Activated naive CD8-positive, alpha-beta T cell treated with anti-CD3 and anti-CD28 coated beads, Interleukin-2, amount 10 ng/mL, durations not matched to agents 7 days and 5 days (primary cell): ENCODE data around the gene SUCLG2. TPM values are rescaled to one million over a fixed set of nuclear protein-coding genes. Genes with fewer than 3 reads are reported as not detected.

ENCODE experiments used
- ATAC-seq: fragments of 150-1000 bp; cut with Tn5 transposase; one replicate; pipeline ENCODE4 v1.10.0; 2021; ENCODE audit warnings: low read depth, moderate library complexity
- POLR2A ChIA-PET: fragments of 350-600 bp; sonication (Branson Sonifier 250); formaldehyde crosslinking; loops from one replicate; lab custom pipeline; 2021; ENCODE audit warnings: antibody characterized with exemption; lab: Charles Lee
- DNase-seq: peaks from one replicate; pipeline ENCODE4 v3.0.0; 2021
- H3K27ac Mint-ChIP-seq: one replicate; pipeline ENCODE4 v1.8.0; 2022; ENCODE audit warnings: mild to moderate bottlenecking, mixed read lengths
- H3K27me3 Mint-ChIP-seq: one replicate; pipeline ENCODE4 v1.8.0; 2022; ENCODE audit warnings: mild to moderate bottlenecking, moderate library complexity, mixed read lengths
- H3K36me3 Mint-ChIP-seq: one replicate; pipeline ENCODE4 v1.8.0; 2021; ENCODE audit warnings: mild to moderate bottlenecking, mixed read lengths
- H3K4me1 Mint-ChIP-seq: one replicate; pipeline ENCODE4 v1.8.0; 2021; ENCODE audit warnings: mixed read lengths
- H3K4me3 Mint-ChIP-seq: one replicate; pipeline ENCODE4 v1.8.0; 2022; ENCODE audit warnings: mild to moderate bottlenecking, moderate library complexity, mixed read lengths
- H3K9me3 Mint-ChIP-seq: one replicate; pipeline ENCODE4 v1.8.0; 2021; ENCODE audit warnings: mixed read lengths
- total RNA-seq, 2 experiments: library from RNA; stranded (reverse); gene quantifications; one replicate each; pipeline ENCODE4 v1.2.3, GENCODE V29; 2021

SUCLG2 gene
- total RNA-seq, 2 experiments from 2014 or later = 64.0 to 68.2 TPM

- POLR2A ChIA-PET = no interaction called here
- Mint-ChIP-seq H3K9me3 (peaks cover 9% of the 10 kb centered on the region), H3K27ac (no peak overlapping the region), H3K27me3 (no peaks in the 10 kb centered on the region), H3K4me3 (no peak overlapping the region), H3K36me3 (peaks cover 76% of the 10 kb centered on the region), H3K4me1 (peaks cover 18% of the 10 kb centered on the region)
- DNase-seq (no peak), ATAC-seq (no peak)
Observed at GRCh38 chr3:67644827-67645226, 9.6 kb downstream of the SUCLG2 start.

- no peak overlapping the region for H3K4me3 Mint-ChIP-seq
- POLR2A ChIA-PET = interaction anchor here (1.3 kb wide), 1 partner anchor 13 kb away, joined by 3 read pairs; no protein-coding TSS in a partner anchor
- peaks cover 9% of the 10 kb centered on the region for H3K9me3 Mint-ChIP-seq
- no peaks in the 10 kb centered on the region for H3K27me3 Mint-ChIP-seq
- peaks cover 64% of the 10 kb centered on the region for H3K36me3 Mint-ChIP-seq
- DNase-seq = no peak
- H3K4me1 Mint-ChIP-seq = peaks cover 17% of the 10 kb centered on the region
- no peak overlapping the region for H3K27ac Mint-ChIP-seq
- ATAC-seq = no peak
Observed at GRCh38 chr3:67642734-67643133, 11.7 kb downstream of the SUCLG2 start.

DNA sequence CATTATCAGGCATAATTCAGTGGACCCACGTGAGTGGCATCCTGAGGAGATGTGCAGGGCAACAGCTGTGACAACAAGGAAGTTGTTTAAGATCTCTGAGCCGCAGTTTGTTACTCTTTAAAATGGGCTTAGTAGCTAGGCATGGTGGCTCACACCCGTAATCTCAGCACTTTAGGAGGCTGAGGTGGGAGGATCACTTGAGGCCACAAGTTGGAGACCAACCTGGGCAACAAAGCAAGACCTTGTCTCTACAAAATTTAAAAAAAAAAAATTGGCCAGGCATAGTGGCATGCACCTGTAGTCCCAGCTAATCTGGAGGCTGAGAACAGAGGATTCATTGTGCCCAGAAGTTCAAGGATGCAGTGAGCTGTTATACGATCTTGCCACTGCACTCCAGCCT, 12.2 kb downstream of the SUCLG2 start:
- Mint-ChIP-seq H3K27me3 (no peaks in the 10 kb centered on the region), H3K9me3 (peaks cover 9% of the 10 kb centered on the region), H3K4me3 (no peak overlapping the region), H3K4me1 (peaks cover 18% of the 10 kb centered on the region), H3K27ac (no peak overlapping the region), H3K36me3 (peaks cover 63% of the 10 kb centered on the region)
- DNase-seq (no peak), ATAC-seq (no peak)
- POLR2A ChIA-PET = interaction anchor here (1.3 kb wide), 1 partner anchor 13 kb away, joined by 3 read pairs; no protein-coding TSS in a partner anchor

DNA sequence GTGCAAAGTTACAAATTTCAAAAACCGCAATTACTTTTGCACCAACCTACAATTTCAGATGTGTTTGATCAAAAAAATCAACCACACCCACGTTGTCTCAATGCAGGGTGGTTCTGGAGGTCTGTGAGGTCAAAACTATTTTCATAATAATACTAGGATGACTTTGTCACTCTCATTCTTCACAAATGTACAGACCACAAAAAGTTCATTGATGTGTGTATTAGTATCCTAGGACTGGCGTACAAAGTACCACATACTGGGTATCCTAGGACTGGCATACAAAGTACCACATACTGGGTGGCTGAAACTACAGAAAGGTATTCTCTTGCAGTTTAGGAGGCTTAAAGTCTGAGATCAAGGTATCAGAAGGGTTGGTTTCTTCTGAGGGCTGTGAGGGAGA, 13.0 kb downstream of the SUCLG2 start:
- DNase-seq = no peak
- no peak overlapping the region for H3K4me3 Mint-ChIP-seq
- no peak for ATAC-seq
- H3K9me3 Mint-ChIP-seq = peaks cover 5% of the 10 kb centered on the region
- POLR2A ChIA-PET = no interaction called here
- no peak overlapping the region for H3K27ac Mint-ChIP-seq
- H3K4me1 Mint-ChIP-seq = peaks cover 14% of the 10 kb centered on the region
- peaks cover 59% of the 10 kb centered on the region for H3K36me3 Mint-ChIP-seq
- no peaks in the 10 kb centered on the region for H3K27me3 Mint-ChIP-seq

DNA sequence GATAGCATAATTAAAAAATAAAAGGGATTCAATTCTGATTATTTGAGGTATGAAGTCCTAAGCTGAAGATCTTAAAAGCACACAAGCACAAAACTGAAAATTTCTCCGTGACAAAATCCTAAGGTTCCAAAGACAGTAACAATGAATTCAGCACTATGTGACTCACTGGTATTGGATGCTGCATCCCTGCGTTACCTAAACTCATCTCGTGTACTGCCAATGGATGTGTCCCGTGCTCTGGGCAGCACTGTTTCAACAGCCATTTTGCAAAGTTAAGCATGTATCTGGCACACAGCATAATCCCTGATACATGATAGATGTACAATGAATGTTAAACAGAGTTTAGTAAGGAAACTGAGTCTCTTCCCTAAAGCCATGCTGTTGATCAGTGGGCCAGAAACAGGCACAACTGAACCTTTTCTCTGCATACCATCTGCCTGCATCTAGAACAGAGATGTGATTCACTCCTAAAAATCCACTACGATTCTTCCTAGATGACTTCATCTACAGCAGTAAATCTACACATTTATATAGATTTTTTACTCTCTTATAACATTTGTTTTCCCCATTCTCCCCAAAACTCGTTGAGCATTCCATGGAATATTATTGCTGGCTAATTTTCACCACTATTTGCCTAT, 14.3 kb downstream of the SUCLG2 start:
- Mint-ChIP-seq H3K4me1 (peaks cover 17% of the 10 kb centered on the region), H3K4me3 (no peak overlapping the region), H3K36me3 (peaks cover 55% of the 10 kb centered on the region), H3K27ac (no peak overlapping the region), H3K27me3 (no peaks in the 10 kb centered on the region), H3K9me3 (peaks cover 3% of the 10 kb centered on the region)
- DNase-seq = no peak
- no peak for ATAC-seq
- POLR2A ChIA-PET = no interaction called here

GRCh38 chr3:67637255-67637900, 17.0 kb downstream of the SUCLG2 start:
- Mint-ChIP-seq H3K36me3 (peaks cover 49% of the 10 kb centered on the region), H3K27me3 (no peaks in the 10 kb centered on the region), H3K4me1 (peaks cover 21% of the 10 kb centered on the region), H3K9me3 (no peaks in the 10 kb centered on the region), H3K27ac (no peak overlapping the region), H3K4me3 (no peak overlapping the region)
- DNase-seq (no peak), ATAC-seq (no peak)
- POLR2A ChIA-PET = interaction anchor here (0.8 kb wide), 1 partner anchor 10 kb away, joined by 3 read pairs; no protein-coding TSS in a partner anchor

DNA sequence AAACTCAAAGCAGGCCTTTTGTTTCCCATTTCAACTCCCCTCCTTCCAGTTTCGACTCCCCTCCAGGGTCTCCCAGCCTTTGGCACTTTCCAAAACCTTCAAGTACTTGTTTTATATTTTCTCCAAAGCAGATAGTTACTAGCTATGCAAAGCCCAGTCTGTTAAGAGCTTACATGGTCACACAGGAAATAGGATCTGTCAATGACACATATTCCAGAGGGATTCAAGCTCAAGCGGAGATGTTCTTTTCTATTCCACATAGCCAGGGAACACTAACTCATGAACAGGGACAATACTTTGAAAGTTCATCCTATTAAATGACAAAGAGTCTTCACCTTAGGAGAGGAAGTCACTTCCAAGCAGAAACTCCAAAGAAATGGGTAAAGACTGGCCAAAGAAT, 18.6 kb downstream of the SUCLG2 start:
- Mint-ChIP-seq H3K27ac (no peak overlapping the region), H3K9me3 (no peaks in the 10 kb centered on the region), H3K4me3 (no peak overlapping the region), H3K4me1 (peaks cover 14% of the 10 kb centered on the region), H3K27me3 (no peaks in the 10 kb centered on the region), H3K36me3 (peaks cover 48% of the 10 kb centered on the region)
- DNase-seq (no peak), ATAC-seq (no peak)
- POLR2A ChIA-PET = no interaction called here

GRCh38 chr3:67635257-67635656, 19.2 kb downstream of the SUCLG2 start:
- Mint-ChIP-seq H3K4me1 (peaks cover 14% of the 10 kb centered on the region), H3K36me3 (peaks cover 46% of the 10 kb centered on the region), H3K27ac (no peak overlapping the region), H3K9me3 (no peaks in the 10 kb centered on the region), H3K27me3 (no peaks in the 10 kb centered on the region), H3K4me3 (no peak overlapping the region)
- POLR2A ChIA-PET = no interaction called here
- ATAC-seq = no peak
- DNase-seq = no peak

- POLR2A ChIA-PET = no interaction called here
- Mint-ChIP-seq H3K36me3 (peaks cover 55% of the 10 kb centered on the region), H3K27me3 (no peaks in the 10 kb centered on the region), H3K9me3 (peaks cover 4% of the 10 kb centered on the region), H3K4me3 (no peak overlapping the region), H3K4me1 (peaks cover 8% of the 10 kb centered on the region), H3K27ac (no peak overlapping the region)
- DNase-seq (no peak), ATAC-seq (no peak)
Observed at GRCh38 chr3:67630666-67631362, 23.6 kb downstream of the SUCLG2 start.

- Mint-ChIP-seq H3K9me3 (peaks cover 4% of the 10 kb centered on the region), H3K27me3 (no peaks in the 10 kb centered on the region), H3K4me3 (no peak overlapping the region), H3K4me1 (peaks cover 8% of the 10 kb centered on the region), H3K27ac (no peak overlapping the region), H3K36me3 (peaks cover 68% of the 10 kb centered on the region)
- ATAC-seq (no peak), DNase-seq (no peak)
- POLR2A ChIA-PET = no interaction called here
Observed at GRCh38 chr3:67624687-67625086, 29.7 kb downstream of the SUCLG2 start.

DNA sequence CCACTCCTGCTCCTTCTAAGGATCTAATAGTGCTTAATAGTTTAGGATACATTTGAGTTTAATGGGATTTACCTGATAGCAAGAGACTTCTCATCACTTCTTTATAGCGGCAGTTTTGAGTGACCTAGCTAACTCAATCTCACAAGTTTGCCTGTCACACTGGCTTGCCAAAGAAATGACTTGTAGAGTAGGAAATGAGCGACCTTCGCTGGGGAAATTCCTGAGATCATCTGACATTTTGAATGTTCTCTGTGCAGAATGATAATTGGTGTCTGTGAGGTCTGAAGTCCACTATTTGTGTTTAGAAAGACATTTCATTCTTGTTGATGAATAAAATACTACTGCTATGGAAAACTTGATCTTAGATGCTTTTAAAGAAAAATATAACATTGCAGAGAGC, 30.3 kb downstream of the SUCLG2 start:
- no peak for DNase-seq
- peaks cover 8% of the 10 kb centered on the region for H3K4me1 Mint-ChIP-seq
- H3K9me3 Mint-ChIP-seq = peaks cover 4% of the 10 kb centered on the region
- H3K27ac Mint-ChIP-seq = no peak overlapping the region
- H3K4me3 Mint-ChIP-seq = no peak overlapping the region
- no peaks in the 10 kb centered on the region for H3K27me3 Mint-ChIP-seq
- POLR2A ChIA-PET = no interaction called here
- ATAC-seq = no peak
- peaks cover 70% of the 10 kb centered on the region for H3K36me3 Mint-ChIP-seq

GRCh38 chr3:67622652-67623051, 31.8 kb downstream of the SUCLG2 start:
- Mint-ChIP-seq H3K27ac (no peak overlapping the region), H3K27me3 (no peaks in the 10 kb centered on the region), H3K4me3 (no peak overlapping the region), H3K9me3 (peaks cover 2% of the 10 kb centered on the region), H3K4me1 (peaks cover 7% of the 10 kb centered on the region), H3K36me3 (peaks cover 66% of the 10 kb centered on the region)
- ATAC-seq (no peak), DNase-seq (no peak)
- POLR2A ChIA-PET = no interaction called here

GRCh38 chr3:67620869-67621268, 33.5 kb downstream of the SUCLG2 start:
- no peak overlapping the region for H3K27ac Mint-ChIP-seq
- H3K36me3 Mint-ChIP-seq = peaks cover 68% of the 10 kb centered on the region
- H3K9me3 Mint-ChIP-seq = peaks cover 2% of the 10 kb centered on the region
- ATAC-seq (no peak), DNase-seq (no peak)
- POLR2A ChIA-PET = no interaction called here
- no peak overlapping the region for H3K4me3 Mint-ChIP-seq
- H3K27me3 Mint-ChIP-seq = no peaks in the 10 kb centered on the region
- H3K4me1 Mint-ChIP-seq = peaks cover 7% of the 10 kb centered on the region

GRCh38 chr3:67619991-67620390, 34.4 kb downstream of the SUCLG2 start:
- ATAC-seq = no peak
- no peak for DNase-seq
- Mint-ChIP-seq H3K27me3 (no peaks in the 10 kb centered on the region), H3K4me1 (peaks cover 4% of the 10 kb centered on the region), H3K27ac (no peak overlapping the region), H3K4me3 (no peak overlapping the region), H3K9me3 (peaks cover 2% of the 10 kb centered on the region), H3K36me3 (peaks cover 70% of the 10 kb centered on the region)
- POLR2A ChIA-PET = no interaction called here
